DLD1 (cell line): ENCODE data around the gene GALNT7.

Source experiments
- in situ Hi-C: cut with HindIII; loops from 2 replicates; pipeline ENCODE4 v1.10.0; 2017; ENCODE audit warnings: low sequenced_read_pairs

Gene GALNT7

GRCh38 chr4:173288296-173288695 is 119.7 kb downstream of the GALNT7 start:
- in situ Hi-C loops: no loop called here

GRCh38 chr4:173288698-173289352 is 120.2 kb downstream of the GALNT7 start:
- in situ Hi-C loops: no loop called here

- in situ Hi-C loops: no loop called here
These were observed 120.7 kb downstream of the GALNT7 start for GRCh38 chr4:173289353-173289727.

GRCh38 chr4:173291899-173292298 is 123.3 kb downstream of the GALNT7 start:
- in situ Hi-C loops: no loop called here

GRCh38 chr4:173293663-173294062 is 125.1 kb downstream of the GALNT7 start:
- in situ Hi-C loops: no loop called here

GRCh38 chr4:173294444-173294843 is 125.8 kb downstream of the GALNT7 start:
- in situ Hi-C loops: no loop called here

- in situ Hi-C loops: no loop called here
These were observed 133.0 kb downstream of the GALNT7 start for GRCh38 chr4:173301518-173302201.

- in situ Hi-C loops: no loop called here
These were observed 139.2 kb downstream of the GALNT7 start for GRCh38 chr4:173307778-173308177.

- in situ Hi-C loops: no loop called here
These were observed 142.8 kb downstream of the GALNT7 start for GRCh38 chr4:173311368-173311767.

- in situ Hi-C loops: no loop called here
These were observed 146.1 kb downstream of the GALNT7 start for GRCh38 chr4:173314715-173315114.

- in situ Hi-C loops: no loop called here
These were observed 147.4 kb downstream of the GALNT7 start for GRCh38 chr4:173316060-173316459.

GRCh38 chr4:173317004-173317403 is 148.4 kb downstream of the GALNT7 start:
- in situ Hi-C loops: no loop called here

GRCh38 chr4:173318240-173318639 is 149.6 kb downstream of the GALNT7 start:
- in situ Hi-C loops: no loop called here

GRCh38 chr4:173318648-173319211 is 150.1 kb downstream of the GALNT7 start:
- in situ Hi-C loops: no loop called here

- in situ Hi-C loops: no loop called here
These were observed 151.1 kb downstream of the GALNT7 start for GRCh38 chr4:173319696-173320095.

GRCh38 chr4:173325007-173325736 is 156.6 kb downstream of the GALNT7 start:
- in situ Hi-C loops: no loop called here

GRCh38 chr4:173328236-173328901 is 159.8 kb downstream of the GALNT7 start:
- in situ Hi-C loops: no loop called here

- in situ Hi-C loops: no loop called here
These were observed 162.0 kb downstream of the GALNT7 start for GRCh38 chr4:173330590-173330989.

GRCh38 chr4:173332021-173332487 is 163.4 kb downstream of the GALNT7 start:
- in situ Hi-C loops: no loop called here

- in situ Hi-C loops: no loop called here
These were observed 164.5 kb downstream of the GALNT7 start for GRCh38 chr4:173332963-173333657.
